ENCODE data around the gene OR1E1.
"Not testable (repeated sequence)": the region's sequence is repeated elsewhere in the genome, so short reads cannot be mapped to it uniquely, and the experiment has no call there.

DNA sequence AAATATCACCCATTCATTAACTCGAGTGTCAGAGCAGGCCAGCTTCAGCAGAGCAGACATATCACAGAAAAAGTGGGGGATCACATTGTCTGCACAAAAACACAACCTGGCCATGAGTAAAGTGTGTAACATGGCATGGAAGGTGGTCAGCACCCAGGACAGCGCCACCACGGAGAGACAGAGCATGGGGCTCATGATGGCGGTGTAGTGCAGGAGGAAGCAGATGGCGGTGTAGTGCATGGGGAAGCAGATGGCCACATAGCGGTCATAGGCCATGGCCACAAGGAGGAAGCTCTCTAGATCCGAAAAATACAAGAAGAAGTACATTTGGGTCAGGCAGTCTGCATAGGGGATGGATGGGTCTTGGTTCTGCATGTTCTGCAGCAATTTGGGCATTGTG is 35.0 kb upstream of the OR1E1 start:
- TF ChIP-seq, protein P1, sequence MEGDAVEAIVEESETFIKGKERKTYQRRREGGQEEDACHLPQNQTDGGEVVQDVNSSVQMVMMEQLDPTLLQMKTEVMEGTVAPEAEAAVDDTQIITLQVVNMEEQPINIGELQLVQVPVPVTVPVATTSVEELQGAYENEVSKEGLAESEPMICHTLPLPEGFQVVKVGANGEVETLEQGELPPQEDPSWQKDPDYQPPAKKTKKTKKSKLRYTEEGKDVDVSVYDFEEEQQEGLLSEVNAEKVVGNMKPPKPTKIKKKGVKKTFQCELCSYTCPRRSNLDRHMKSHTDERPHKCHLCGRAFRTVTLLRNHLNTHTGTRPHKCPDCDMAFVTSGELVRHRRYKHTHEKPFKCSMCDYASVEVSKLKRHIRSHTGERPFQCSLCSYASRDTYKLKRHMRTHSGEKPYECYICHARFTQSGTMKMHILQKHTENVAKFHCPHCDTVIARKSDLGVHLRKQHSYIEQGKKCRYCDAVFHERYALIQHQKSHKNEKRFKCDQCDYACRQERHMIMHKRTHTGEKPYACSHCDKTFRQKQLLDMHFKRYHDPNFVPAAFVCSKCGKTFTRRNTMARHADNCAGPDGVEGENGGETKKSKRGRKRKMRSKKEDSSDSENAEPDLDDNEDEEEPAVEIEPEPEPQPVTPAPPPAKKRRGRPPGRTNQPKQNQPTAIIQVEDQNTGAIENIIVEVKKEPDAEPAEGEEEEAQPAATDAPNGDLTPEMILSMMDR (IDR thresholded peaks at IDR 0.05), result not testable (repeated sequence)
- not testable (repeated sequence) for TF ChIP-seq POLR2A (IDR thresholded peaks at IDR 0.05)

All from Peyer's patch (tissue), 4 donors.